SW480 (cell line): ENCODE results near the gene DDN.

Experiments used
- DNase-seq: peaks from one replicate; pipeline ENCODE4 v3.0.0-alpha.2; 2016; ENCODE audit warnings: low spot score

DDN gene

GRCh38 chr12:49031573-49032161, 32.5 kb upstream of the DDN start:
- DNase-seq, result no peak

DNA sequence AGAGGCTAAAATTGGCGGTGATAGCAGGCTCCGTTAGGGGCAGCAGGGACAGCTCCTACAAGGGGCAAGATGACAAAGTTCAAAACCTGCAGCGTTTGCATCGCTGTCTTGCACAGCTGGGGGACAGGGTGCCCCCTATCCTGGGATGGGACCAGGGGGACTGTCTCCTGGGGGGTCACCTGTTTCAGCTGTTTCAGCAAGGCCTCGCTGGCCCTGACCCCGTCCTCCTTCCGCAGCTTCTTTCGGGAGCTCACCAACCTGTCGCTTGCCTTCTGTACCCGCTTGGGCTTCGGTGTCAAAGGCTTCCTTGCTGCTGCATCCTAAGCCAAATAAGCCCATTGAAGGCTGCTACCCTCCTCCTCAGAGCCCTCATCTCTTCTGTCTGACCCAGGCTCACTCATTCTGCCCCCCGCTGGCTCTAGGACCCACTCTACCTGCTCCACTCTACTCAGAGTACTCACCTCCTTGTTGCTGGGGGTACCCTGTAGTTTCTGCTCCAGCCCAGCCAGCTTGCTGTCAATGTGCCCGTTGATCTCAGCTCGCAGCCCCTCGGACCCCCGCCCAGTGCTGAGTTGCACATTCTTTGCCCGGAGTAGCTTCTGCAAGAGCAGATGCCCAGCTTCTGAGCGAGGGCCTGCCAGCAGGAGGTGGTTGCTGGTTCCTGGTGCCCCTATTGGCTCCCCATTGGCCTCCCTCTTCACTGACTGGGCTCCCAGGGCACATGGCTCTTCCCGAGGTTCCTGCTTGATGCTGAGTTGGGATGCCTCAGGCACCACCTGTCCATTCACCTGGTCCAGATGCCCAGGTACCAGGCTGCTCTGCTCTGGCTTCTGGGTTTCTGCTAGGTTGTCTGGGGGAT, 31.8 kb upstream of the DDN start:
- DNase-seq, result no peak

DNA sequence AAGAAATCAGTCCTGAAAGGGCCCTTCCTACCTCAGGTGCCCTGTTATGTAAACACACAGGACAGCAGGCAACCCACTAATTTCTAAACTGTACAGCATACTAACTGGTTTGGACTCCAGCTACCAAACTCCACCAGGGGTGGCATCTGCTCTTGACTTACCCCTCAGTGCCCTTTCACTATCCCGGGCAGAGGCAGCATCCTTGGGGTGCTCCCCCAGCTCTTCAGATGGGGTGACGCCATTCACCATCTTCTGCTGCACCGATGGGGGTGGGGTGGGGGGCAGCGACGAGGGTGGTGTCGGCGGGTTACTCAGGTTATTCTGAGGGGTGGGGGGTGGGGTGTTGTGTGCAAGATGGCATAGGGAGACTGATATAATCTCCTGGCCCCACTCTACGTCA, 30.9 kb upstream of the DDN start:
- DNase-seq, result no peak

- DNase-seq, result no peak
Measured at GRCh38 chr12:49028666-49029275, 29.6 kb upstream of the DDN start.

DNA sequence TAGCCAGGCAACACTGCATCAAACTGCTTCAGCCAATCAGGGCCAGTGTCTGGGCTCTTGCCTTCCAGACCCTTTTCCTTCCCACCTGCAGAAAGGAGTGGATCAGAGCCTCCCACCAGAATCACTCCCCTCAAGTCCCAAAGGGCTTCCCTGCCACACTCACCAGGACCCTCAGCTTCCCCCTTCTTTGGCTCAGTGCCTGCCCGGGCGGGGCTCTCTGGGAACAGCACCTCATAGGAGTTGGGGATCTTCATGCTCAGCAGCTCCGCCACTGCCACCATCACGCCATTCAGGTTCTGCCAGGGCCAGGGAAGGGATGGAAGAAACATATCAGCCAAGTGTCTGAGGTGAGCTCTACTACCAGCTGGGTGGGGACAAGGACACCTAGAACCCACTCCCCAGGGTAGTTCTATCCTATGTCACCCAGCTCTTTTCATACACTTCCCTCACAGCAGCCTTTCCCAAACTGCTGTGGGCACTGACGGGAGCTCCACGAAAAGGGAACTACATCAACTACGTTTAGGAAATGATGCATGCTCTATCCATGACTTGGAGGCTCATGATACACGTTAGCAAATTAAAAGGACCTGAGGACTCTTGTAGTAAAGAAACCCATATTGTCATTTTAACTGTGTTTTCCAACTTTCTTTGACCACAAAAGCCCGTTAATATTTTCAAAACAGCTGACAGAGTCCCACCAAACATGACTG, 28.8 kb upstream of the DDN start:
- no peak for DNase-seq

GRCh38 chr12:49026678-49027480, 27.7 kb upstream of the DDN start:
- no peak for DNase-seq

- DNase-seq, result no peak
Measured at GRCh38 chr12:49026101-49026500, 26.9 kb upstream of the DDN start.

- no peak for DNase-seq
Measured at GRCh38 chr12:49025463-49025862, 26.3 kb upstream of the DDN start.

GRCh38 chr12:49024543-49024942, 25.4 kb upstream of the DDN start:
- no peak for DNase-seq

DNA sequence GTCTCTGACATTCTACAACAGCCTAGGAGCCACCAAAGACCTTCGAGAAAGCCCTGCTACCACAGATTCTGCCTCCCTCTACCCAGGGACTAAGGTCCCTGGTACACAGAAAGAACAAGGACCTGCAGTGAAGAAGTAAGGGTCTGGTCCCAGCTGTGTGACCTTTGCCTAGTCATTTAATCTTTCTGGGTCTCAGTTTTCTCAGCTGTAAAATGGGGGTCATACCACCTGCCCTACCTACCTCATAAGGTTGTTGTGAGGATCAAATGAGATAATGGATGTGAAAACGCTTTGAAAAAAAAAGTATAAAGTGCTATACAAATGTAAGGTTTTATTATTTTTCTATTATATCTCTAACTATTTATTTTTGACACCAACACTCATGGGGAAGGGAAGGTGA, 24.6 kb upstream of the DDN start:
- no peak for DNase-seq

DNA sequence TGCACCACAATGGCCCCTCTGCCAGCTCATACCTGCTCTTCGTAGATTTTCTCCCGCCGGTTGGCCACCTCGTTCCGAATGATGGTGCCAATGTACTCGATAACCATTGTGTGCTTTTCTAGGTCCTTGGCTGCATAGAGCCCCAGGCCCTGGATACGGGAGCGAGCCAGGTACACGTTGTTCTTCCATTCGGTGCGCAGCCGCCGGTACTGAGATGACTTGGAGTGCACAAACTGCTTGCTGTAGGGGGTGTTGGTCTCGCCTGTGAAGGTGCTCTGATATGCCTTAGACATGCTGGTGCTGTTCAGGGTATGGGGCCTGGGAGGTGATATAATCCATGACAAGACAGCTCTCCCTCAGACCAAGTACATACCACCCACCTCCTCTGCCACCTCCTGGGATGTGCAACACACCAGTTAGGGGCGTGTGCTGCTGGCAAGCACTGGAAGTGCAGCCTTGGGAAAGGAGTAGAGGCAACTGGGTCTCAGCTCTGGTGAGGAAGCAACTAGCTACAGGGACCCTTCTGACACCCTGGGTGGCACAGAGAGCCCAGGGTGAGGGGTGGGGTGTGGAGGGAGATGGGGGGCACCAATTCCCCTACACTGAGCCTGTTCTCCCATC, 23.5 kb upstream of the DDN start:
- DNase-seq, result no peak

- DNase-seq, result no peak
Measured at GRCh38 chr12:49021292-49021915, 22.2 kb upstream of the DDN start.

- DNase-seq, result no peak
Measured at GRCh38 chr12:49020441-49020840, 21.3 kb upstream of the DDN start.

DNA sequence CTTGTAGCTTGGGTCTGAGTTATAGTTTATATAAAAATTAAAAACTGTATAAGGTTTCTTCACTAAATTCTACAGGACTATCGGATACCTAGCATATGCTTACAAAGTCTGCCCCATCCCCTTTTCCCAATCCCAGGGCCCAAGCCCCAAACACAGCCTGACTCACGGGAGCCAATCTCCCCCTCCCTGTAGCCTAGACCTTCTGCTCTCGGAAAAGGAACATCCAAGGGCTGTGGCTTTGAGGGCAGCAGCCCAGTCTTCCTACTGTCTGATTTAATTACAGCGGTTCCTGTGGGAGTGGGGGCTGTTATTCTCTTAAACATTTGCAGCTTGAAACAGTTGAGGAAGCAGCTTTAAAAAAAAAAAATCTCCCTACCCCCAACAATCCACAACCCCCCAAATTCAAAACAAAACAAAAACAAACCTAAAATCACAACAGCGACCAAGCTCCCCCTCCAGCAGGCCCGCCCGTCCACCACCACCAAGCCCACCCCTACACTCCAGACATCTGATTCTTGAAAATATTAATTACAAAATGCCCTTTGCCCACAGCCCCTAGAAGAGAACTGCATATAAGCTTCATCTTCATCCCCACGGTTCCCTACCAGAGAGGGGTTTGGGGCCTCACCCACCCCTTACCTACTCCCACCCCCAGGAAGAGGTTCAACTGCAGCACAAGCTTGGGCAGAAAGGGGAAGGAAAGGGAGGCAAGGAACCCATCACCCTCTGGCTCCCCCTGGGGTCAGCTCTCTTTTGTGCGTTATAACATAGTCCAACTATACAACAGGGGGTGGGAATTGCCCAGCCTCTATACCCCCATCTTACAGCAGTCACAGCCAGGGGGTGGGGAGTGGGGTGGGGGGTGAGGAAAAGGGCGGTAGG, 20.5 kb upstream of the DDN start:
- peak; percentile 42 for DNase-seq

DNA sequence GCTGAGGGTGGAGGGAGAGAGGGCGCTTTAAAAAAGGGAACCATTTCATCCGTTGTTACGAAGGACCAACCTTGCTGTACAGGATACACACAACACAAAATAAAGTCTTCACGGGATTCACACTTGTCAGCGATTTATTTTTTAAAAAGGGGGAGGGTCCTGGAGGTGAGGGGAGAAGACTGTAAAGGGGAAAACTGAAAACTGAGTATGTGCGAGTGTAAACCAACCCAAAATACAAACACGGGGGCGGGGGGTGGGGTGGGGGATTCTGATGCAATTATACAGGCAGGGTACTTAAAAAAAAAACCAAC, 19.9 kb upstream of the DDN start:
- DNase-seq, result no peak

- peak; percentile 96 for DNase-seq
Measured at GRCh38 chr12:49018261-49019119, 19.3 kb upstream of the DDN start, which contains the start of gene PRKAG1. TSS of gene PRKAG1 (minus strand) at chr12:49018776. CDS start at chr12:49018740, 36 bp downstream.

DNA sequence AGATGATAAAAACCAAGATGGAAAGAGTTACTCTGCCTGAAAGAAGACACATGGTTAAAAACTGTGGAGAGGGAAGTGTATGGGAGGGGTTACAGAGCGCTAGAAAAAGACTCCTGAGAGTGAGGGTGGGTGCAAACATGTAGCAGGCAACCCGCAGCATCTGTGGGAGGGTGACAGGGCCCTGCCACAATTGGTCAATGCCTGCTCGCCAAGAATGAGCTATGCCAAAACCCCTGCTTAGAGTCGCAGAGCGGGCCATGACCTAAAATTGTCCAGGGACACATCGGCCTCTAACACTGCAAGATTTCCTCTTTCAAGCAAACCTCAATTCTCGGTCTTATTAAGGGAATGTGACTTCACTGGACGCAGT, 18.7 kb upstream of the DDN start:
- no peak for DNase-seq

DNA sequence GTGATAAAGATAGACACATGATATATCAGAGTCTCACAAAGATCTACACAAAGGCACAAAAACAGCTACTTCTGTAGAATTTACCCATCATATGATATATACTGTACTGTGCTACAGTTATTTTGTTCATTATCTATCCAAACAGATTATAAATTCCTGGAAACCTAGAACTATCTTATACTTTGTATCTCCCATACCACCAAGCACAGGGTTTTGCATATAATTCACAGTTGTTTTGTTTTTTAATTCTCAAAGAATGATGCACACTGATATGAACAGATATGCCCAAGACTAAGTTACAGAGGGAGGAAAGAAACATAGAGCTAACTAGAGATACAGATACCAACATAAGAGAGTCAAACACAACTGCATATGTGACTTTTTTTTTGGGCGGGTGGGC, 16.0 kb upstream of the DDN start:
- DNase-seq, result no peak

GRCh38 chr12:49014547-49014946, 15.4 kb upstream of the DDN start:
- no peak for DNase-seq
